Stomach (tissue), 9 donors: Measurements from ENCODE around the gene ITPR1. TPM values are rescaled to one million over a fixed set of nuclear protein-coding genes. Genes with fewer than 3 reads are reported as not detected.

Experiments
- DNase-seq, 2 donors: peaks; one replicate each; pipeline versions ENCODE4 v3.0.0 to v3.0.0-alpha.2; 2013 to 2019
- H3K27ac ChIP-seq, 5 donors: fragments of 200-600 bp in 4 of 5; sonication (generic) in 4 of 5; one replicate each; pipeline ENCODE4 v1.5.1; 2013 to 2019; ENCODE audit warnings: mild to moderate bottlenecking in 1 of 5, moderate library complexity in 1 of 5
- H3K27me3 ChIP-seq, 3 donors: fragments of 200-600 bp; sonication (generic); one replicate each; pipeline ENCODE4 v1.5.1; 2017 to 2019; ENCODE audit warnings: mixed run types in 1 of 3
- H3K36me3 ChIP-seq, 4 donors: fragments of 200-600 bp; sonication (generic); 1 replicate in 3 of 4; 2 replicates in 1 of 4; pipeline ENCODE4 v1.5.1; 2016 to 2019
- H3K4me1 ChIP-seq, 4 donors: fragments of 200-600 bp; sonication (generic); one replicate each; pipeline ENCODE4 v1.5.1; 2016 to 2019
- H3K4me3 ChIP-seq, 4 donors: fragments of 200-600 bp; sonication (generic) in 3 of 4; one replicate each; pipeline ENCODE4 v1.5.1; 2016 to 2019; ENCODE audit warnings: mild to moderate bottlenecking in 1 of 4
- H3K9me3 ChIP-seq, 4 donors: fragments of 200-600 bp; sonication (generic); one replicate each; pipeline ENCODE4 v1.5.1; 2016 to 2019
- CTCF ChIP-seq, 7 experiments: fragments of 450-650 bp in 4 of 7; fragments of 200-600 bp in 3 of 7; sonication (generic) in 3 of 7; IDR thresholded peaks; one replicate each; pipeline ENCODE4 v1.5.1; 2016 to 2019; ENCODE audit warnings: antibody characterized with exemption in 7 of 7, control low read depth in 2 of 7, mild to moderate bottlenecking in 1 of 7
- EP300 ChIP-seq: sonication (generic); formaldehyde crosslinking; IDR thresholded peaks from one replicate; pipeline ENCODE4 v1.6.1; 2017; ENCODE audit warnings: antibody characterized with exemption
- POLR2A ChIP-seq, 4 donors: fragments of 450-650 bp; IDR thresholded peaks; one replicate each; pipeline ENCODE4 v1.6.1; 2016; ENCODE audit warnings: antibody characterized with exemption in 4 of 4, control low read depth in 2 of 4, mild to moderate bottlenecking in 1 of 4, moderate library complexity in 1 of 4
- POLR2AphosphoS5 ChIP-seq, 3 donors: sonication (generic); formaldehyde crosslinking; IDR thresholded peaks; one replicate each; pipeline ENCODE4 v1.6.1; 2016; ENCODE audit warnings: antibody characterized with exemption in 3 of 3
- WGBS, 5 donors: extraction: QIAGEN DNeasy Blood & Tissue Kit in 3 of 5; methylation state at CpG; one replicate each; pipeline versions ENCODE4 v1.1.5 to v1.1.7; 2013 to 2018; 5-methylcytosine and 5-hydroxymethylcytosine counted together
- intact Hi-C: fragments of 100-400 bp; cut with DNase I; formaldehyde crosslinking; loops from one replicate; pipeline ENCODE4 v1.15.1; 2023; ENCODE audit warnings: low total_unique reads
- polyA plus RNA-seq, 3 donors: library from polyadenylated mRNA; stranded (reverse); fragments of 200-250 nt; gene quantifications; one replicate each; pipeline ENCODE4 v1.2.3, GENCODE V29; 2013
- total RNA-seq, 5 donors: library from RNA; depleted of rRNA; stranded (reverse); fragments of >200 nt; gene quantifications; one replicate each; pipeline versions ENCODE4 v1.1.0 to v1.2.3, GENCODE V29; 2014 to 2016
- donor health status: healthy with polysubstance abuse.
- donor health status: Bipolar disorder and iron deficiency.
- donor health status: healthy.

Gene ITPR1
- total and polyA plus RNA-seq, 8 donors: 6.6 to 192 (median 32.9) TPM

- intact Hi-C loops: loop anchor here (5.0 kb wide), 1 partner anchor 140 kb away; no protein-coding TSS in a partner anchor
- no peaks in the 10 kb centered on the region for H3K9me3 ChIP-seq
- H3K36me3 ChIP-seq: no peaks in the 10 kb centered on the region
- TF ChIP-seq CTCF (IDR thresholded peaks at IDR 0.05) (no peak), POLR2AphosphoS5 (IDR thresholded peaks at IDR 0.05) (peak in 2 of 3 donors; percentile 55 to 73)
- peaks cover 6 to 55% (median 48%) of the 10 kb centered on the region in 4 donors for H3K4me1 ChIP-seq
- peak overlapping the region; percentile 89 to 94 (median 90) for H3K27ac ChIP-seq
- peak; percentile 62 to 83 for DNase-seq
- H3K4me3 ChIP-seq: peak overlapping the region; percentile 76 to 96 (median 90)
- WGBS, 5 donors: 0% methylated on average over 41 to 43 of the region's 43 CpGs
- no peaks in the 10 kb centered on the region for H3K27me3 ChIP-seq
Measured at GRCh38 chr3:4492208-4493013, 737 bp upstream of the ITPR1 start.

DNA sequence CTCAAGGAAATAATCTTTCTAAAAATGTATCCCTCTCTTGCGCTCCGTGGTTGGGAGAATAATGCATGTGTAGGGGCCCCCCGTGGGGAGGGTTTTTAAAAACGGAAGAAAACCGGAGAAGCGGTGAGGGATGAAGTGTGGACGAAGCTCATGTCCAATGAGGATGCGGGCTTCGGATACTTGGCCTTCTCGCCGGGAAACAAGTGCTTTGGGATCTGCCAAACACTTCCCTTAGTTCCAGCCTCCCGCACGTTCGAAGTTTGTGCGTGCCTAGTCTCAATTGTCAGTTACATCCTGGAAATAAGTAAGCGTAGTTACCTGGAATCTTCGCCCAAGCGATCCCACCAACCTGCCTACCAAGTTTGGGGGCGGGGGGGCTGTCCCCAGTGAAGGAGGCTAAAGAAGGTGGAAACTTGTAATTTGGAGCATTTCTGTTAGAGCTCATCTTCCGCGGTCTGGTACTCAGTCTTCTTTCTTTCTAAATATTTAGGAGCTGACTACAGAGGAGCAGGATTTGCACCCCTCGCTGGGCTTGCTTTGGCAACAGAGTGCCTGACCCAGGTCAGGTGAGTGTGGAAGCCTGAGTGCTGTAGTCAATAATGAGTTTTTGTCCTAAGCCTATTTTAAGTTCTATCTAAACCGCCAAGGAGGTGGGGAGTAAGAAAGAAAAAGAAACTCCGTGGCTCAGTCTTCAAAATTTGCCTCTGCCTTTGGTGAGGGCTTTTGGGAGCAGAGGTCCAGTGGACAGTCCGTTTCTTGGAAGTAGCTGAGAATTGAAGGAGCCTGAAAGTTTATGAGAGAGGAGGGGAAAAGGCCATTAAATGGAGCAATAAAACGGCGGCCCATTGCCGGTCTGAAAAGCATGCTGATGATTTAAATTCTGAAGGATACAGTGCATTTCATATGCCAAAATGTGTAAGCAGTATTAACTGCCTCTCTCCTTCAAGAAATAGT lies 1.1 kb downstream of the ITPR1 start:
- Histone ChIP-seq H3K4me1 (peaks cover 6 to 55% (median 48%) of the 10 kb centered on the region in 4 donors), H3K27ac (peak overlapping the region; percentile 46 to 94 (median 90)), H3K36me3 (no peaks in the 10 kb centered on the region), H3K27me3 (no peaks in the 10 kb centered on the region), H3K4me3 (peak overlapping the region; percentile 76 to 96 (median 90)), H3K9me3 (no peaks in the 10 kb centered on the region)
- TF ChIP-seq EP300 (no peak), CTCF (IDR thresholded peaks at IDR 0.05) (no peak), POLR2AphosphoS5 (IDR thresholded peaks at IDR 0.05) (no peak), POLR2A (IDR thresholded peaks at IDR 0.05) (no peak)
- intact Hi-C loops: loop anchor here (5.0 kb wide), 1 partner anchor 138 kb away; no protein-coding TSS in a partner anchor
- WGBS, 5 donors: 5 to 15% (median 11%) methylated on average over 28 of the region's 28 CpGs
- DNase-seq: peak in 1 of 2 donors; percentile 65

- peak overlapping the region; percentile 76 to 96 (median 90) for H3K4me3 ChIP-seq
- peak overlapping the region in 4 of 5 donors; percentile 46 to 94 (median 92) for H3K27ac ChIP-seq
- H3K4me1 ChIP-seq: peaks cover 6 to 55% (median 48%) of the 10 kb centered on the region in 4 donors
- H3K9me3 ChIP-seq: no peaks in the 10 kb centered on the region
- H3K36me3 ChIP-seq: peaks cover 0 to 4% (median 2%) of the 10 kb centered on the region in 4 donors
- TF ChIP-seq POLR2A (IDR thresholded peaks at IDR 0.05): no peak
- TF ChIP-seq POLR2AphosphoS5 (IDR thresholded peaks at IDR 0.05): no peak
- TF ChIP-seq EP300: no peak
- TF ChIP-seq CTCF (IDR thresholded peaks at IDR 0.05): no peak
- no peaks in the 10 kb centered on the region for H3K27me3 ChIP-seq
- WGBS, 5 donors: 18 to 29% (median 26%) methylated on average over 4 of the region's 4 CpGs
- intact Hi-C loops: loop anchor here (5.0 kb wide), 1 partner anchor 137 kb away; no protein-coding TSS in a partner anchor
- DNase-seq: no peak
Measured at GRCh38 chr3:4494895-4495264, 1.7 kb downstream of the ITPR1 start.
